Jurkat, Clone E6-1 (cell line): ENCODE measurements around the gene SCAMP1. TPM values are rescaled to one million over a fixed set of nuclear protein-coding genes. Genes with fewer than 3 reads are reported as not detected.

Experiments used
- DNase-seq: peaks from one replicate; pipeline ENCODE4 v3.0.0-alpha.2; 2011; ENCODE audit warnings: low read depth, low spot score
- H3K4me3 ChIP-seq: 2 replicates; pipeline ENCODE4 v1.5.1; 2011; ENCODE audit warnings: mild to moderate bottlenecking, low read length, control low read depth, moderate library complexity
- polyA plus RNA-seq: library from polyadenylated mRNA; unstranded; fragments of >200 nt; gene quantifications from one replicate; pipeline ENCODE4 v1.2.1, GENCODE V29; 2012; ENCODE audit warnings: missing spikeins; ENCODE audit not compliant: insufficient read length, insufficient read depth

The SCAMP1 gene
- polyA plus RNA-seq, result 25.4 TPM

- H3K4me3 ChIP-seq, result peak within 1 kb of the TSS; percentile 88
- peak; percentile 87 for DNase-seq
These were observed at the start of gene SCAMP1 for GRCh38 chr5:78359831-78360673. SCAMP1 (plus strand) TSS chr5:78360617; CDS start chr5:78360672, 55 bp downstream.

GRCh38 chr5:78317515-78317914, 42.9 kb upstream of the SCAMP1 start:
- DNase-seq, result no peak
- no peak overlapping the region for H3K4me3 ChIP-seq

GRCh38 chr5:78318337-78318736, 42.1 kb upstream of the SCAMP1 start:
- DNase-seq, result no peak
- H3K4me3 ChIP-seq, result no peak overlapping the region

- peak; percentile 34 for DNase-seq
- H3K4me3 ChIP-seq, result no peak overlapping the region
These were observed 40.0 kb upstream of the SCAMP1 start for GRCh38 chr5:78320401-78320800.

GRCh38 chr5:78323241-78323640, 37.2 kb upstream of the SCAMP1 start:
- H3K4me3 ChIP-seq, result no peak overlapping the region
- DNase-seq, result no peak

GRCh38 chr5:78326930-78327329, 33.5 kb upstream of the SCAMP1 start:
- no peak for DNase-seq
- no peak overlapping the region for H3K4me3 ChIP-seq

GRCh38 chr5:78327761-78328510, 32.5 kb upstream of the SCAMP1 start:
- H3K4me3 ChIP-seq, result no peak overlapping the region
- DNase-seq, result no peak

GRCh38 chr5:78328585-78329173, 31.7 kb upstream of the SCAMP1 start:
- DNase-seq, result peak; percentile 25
- no peak overlapping the region for H3K4me3 ChIP-seq

GRCh38 chr5:78331523-78332080, 28.8 kb upstream of the SCAMP1 start:
- no peak for DNase-seq
- H3K4me3 ChIP-seq, result no peak overlapping the region

- DNase-seq, result no peak
- no peak overlapping the region for H3K4me3 ChIP-seq
These were observed 25.6 kb upstream of the SCAMP1 start for GRCh38 chr5:78334811-78335210.

GRCh38 chr5:78335976-78336375, 24.4 kb upstream of the SCAMP1 start:
- no peak overlapping the region for H3K4me3 ChIP-seq
- no peak for DNase-seq

GRCh38 chr5:78336698-78337097, 23.7 kb upstream of the SCAMP1 start:
- no peak for DNase-seq

GRCh38 chr5:78339617-78340436, 20.6 kb upstream of the SCAMP1 start:
- DNase-seq, result no peak
- H3K4me3 ChIP-seq, result no peak overlapping the region

More at GRCh38 chr5:78336698-78337097, 23.7 kb upstream of the SCAMP1 start:
- no peak overlapping the region for H3K4me3 ChIP-seq

GRCh38 chr5:78341440-78341839, 19.0 kb upstream of the SCAMP1 start:
- H3K4me3 ChIP-seq, result no peak overlapping the region
- DNase-seq, result no peak

- no peak for DNase-seq
- no peak overlapping the region for H3K4me3 ChIP-seq
These were observed 14.9 kb upstream of the SCAMP1 start for GRCh38 chr5:78345485-78345884.

- no peak for DNase-seq
- no peak overlapping the region for H3K4me3 ChIP-seq
These were observed 6.9 kb upstream of the SCAMP1 start for GRCh38 chr5:78353520-78353919.

- H3K4me3 ChIP-seq, result no peak overlapping the region
- DNase-seq, result no peak
These were observed 6.2 kb upstream of the SCAMP1 start for GRCh38 chr5:78354066-78354670.

GRCh38 chr5:78355561-78355960, 4.9 kb upstream of the SCAMP1 start:
- DNase-seq, result no peak
- H3K4me3 ChIP-seq, result no peak overlapping the region
